Measurements from ENCODE around the gene FOXO6. TPM values are rescaled to one million over a fixed set of nuclear protein-coding genes. Genes with fewer than 3 reads are reported as not detected.

FOXO6 gene
- total RNA-seq, 2 donors from 2014 or later: 0.11 to 0.26 TPM

DNA sequence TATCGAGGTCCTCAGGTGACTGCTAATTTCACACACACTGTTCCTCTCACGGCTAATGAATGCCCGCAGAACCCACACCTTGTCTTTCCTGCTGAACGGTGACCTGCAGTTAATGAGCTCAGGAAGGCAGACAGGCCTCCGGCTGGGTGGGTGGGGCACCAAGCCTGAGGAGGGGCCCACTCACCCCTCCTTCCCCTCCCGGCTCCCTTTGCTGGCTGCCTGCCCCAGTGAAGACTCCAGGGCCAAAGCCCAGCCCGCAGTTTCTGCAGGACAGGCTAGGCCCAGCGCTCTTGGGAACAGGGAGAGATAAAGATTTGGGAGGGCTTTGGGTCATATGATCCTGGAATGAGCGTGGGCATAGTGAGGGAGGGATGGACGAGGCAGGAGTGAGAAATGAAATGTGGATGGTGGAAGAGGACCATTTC is 26.4 kb downstream of the FOXO6 start:
- ATAC-seq (replicated peaks): no peak
- Mint-ChIP-seq H3K36me3 (ENCODE audit: low read depth) (no peaks in the 10 kb centered on the region), H3K4me3 (no peak overlapping the region), H3K27me3 (peaks cover 34% of the 10 kb centered on the region), H3K27ac (no peak overlapping the region), H3K4me1 (peaks cover 4% of the 10 kb centered on the region), H3K9me3 (no peaks in the 10 kb centered on the region)

DNA sequence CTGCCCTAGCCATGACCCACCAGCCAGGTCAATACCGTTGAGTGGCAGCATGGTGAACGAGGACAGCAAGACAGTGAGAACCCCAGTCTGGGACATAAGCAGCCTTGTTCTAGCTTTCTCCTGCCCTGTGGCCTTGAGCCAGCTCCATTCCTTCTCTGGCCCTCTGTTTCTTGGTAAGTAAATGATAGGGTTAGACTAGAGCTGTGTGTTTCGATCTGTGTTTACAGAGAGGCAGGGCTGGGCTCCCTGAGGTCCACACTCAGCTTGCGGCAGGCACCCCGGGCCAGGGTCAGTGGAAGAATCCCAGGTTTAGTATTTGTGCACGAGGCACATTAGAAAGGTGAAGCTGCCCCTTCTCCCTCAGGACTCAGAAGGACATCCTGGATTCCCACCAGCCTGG is 27.3 kb downstream of the FOXO6 start:
- no peaks in the 10 kb centered on the region for H3K36me3 Mint-ChIP-seq (ENCODE audit: low read depth)
- H3K4me3 Mint-ChIP-seq: no peak overlapping the region
- H3K27me3 Mint-ChIP-seq: peaks cover 27% of the 10 kb centered on the region
- ATAC-seq (replicated peaks): no peak
- H3K27ac Mint-ChIP-seq: no peak overlapping the region
- peaks cover 3% of the 10 kb centered on the region for H3K4me1 Mint-ChIP-seq
- no peaks in the 10 kb centered on the region for H3K9me3 Mint-ChIP-seq

DNA sequence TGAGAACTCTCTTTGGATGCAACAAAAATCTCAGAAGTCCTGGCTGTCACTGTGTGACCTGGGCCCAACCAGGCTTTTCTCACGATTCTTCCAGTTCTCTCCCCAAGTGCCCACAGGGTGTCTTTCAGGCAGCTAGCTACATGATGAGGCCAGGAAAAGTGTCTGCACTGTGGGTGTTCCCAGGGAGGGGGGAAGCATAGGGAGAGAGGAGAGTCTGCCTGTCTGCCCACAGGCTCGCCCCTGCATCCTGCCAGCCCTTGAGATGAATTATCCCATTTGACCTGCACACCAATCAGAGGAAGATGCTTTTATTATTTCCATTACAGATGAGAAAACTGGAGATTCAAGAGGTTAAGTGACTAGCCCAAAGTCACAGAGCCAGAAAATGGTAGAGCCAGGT is 27.8 kb downstream of the FOXO6 start:
- no peaks in the 10 kb centered on the region for H3K36me3 Mint-ChIP-seq (ENCODE audit: low read depth)
- no peaks in the 10 kb centered on the region for H3K4me1 Mint-ChIP-seq
- H3K9me3 Mint-ChIP-seq: no peaks in the 10 kb centered on the region
- H3K27me3 Mint-ChIP-seq: peaks cover 23% of the 10 kb centered on the region
- no peak overlapping the region for H3K27ac Mint-ChIP-seq
- no peak overlapping the region for H3K4me3 Mint-ChIP-seq
- no peak for ATAC-seq (replicated peaks)

DNA sequence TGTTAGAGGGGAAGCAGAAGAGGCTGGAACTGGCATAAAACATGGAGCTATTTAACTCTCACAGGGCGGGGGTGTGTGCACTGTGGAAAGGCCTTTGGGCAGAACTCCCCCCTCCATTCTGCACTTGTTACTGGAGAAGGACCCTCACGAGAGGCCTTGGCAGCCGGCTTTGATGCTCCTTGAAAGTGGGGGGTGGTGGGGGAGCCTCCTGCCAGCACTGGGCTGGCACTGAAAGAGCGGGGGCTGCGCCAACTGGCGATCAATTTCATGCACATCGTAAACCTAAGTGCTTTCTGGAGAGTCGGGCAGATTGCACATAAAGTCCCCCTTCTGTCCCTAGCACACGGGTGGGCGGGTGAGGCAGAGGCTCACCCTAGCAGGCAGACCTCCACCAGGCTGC is 28.9 kb downstream of the FOXO6 start:
- Mint-ChIP-seq H3K36me3 (ENCODE audit: low read depth) (no peaks in the 10 kb centered on the region), H3K4me3 (no peak overlapping the region), H3K27me3 (peaks cover 14% of the 10 kb centered on the region), H3K9me3 (no peaks in the 10 kb centered on the region), H3K27ac (no peak overlapping the region), H3K4me1 (no peaks in the 10 kb centered on the region)
- no peak for ATAC-seq (replicated peaks)

DNA sequence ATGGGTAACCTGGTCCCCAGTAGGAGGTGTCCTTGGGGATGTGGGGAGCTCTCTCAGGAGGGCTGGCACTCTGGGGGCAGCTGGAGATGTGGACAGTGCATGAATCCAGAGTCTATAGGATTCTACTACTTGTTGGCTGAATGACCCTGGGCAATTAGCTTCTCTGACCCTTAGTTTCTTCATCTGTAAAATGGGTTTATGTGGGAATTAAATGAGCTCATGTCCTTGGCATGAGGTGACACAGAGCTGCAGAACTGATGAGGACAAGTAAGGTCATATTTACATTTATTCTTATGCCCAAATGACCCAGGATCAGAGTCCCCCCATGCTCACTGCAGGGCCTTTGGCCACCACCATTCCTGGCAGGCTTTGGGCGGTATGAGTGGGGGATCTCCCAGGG is 29.3 kb downstream of the FOXO6 start:
- peaks cover 13% of the 10 kb centered on the region for H3K27me3 Mint-ChIP-seq
- H3K27ac Mint-ChIP-seq: no peak overlapping the region
- H3K9me3 Mint-ChIP-seq: no peaks in the 10 kb centered on the region
- no peaks in the 10 kb centered on the region for H3K4me1 Mint-ChIP-seq
- no peaks in the 10 kb centered on the region for H3K36me3 Mint-ChIP-seq (ENCODE audit: low read depth)
- no peak overlapping the region for H3K4me3 Mint-ChIP-seq
- ATAC-seq (replicated peaks): no peak

GRCh38 chr1:41391834-41392527 is 30.7 kb downstream of the FOXO6 start:
- H3K4me3 Mint-ChIP-seq: no peak overlapping the region
- H3K36me3 Mint-ChIP-seq (ENCODE audit: low read depth): no peaks in the 10 kb centered on the region
- no peak for ATAC-seq (replicated peaks)
- H3K27ac Mint-ChIP-seq: no peak overlapping the region
- H3K27me3 Mint-ChIP-seq: peaks cover 18% of the 10 kb centered on the region
- no peaks in the 10 kb centered on the region for H3K4me1 Mint-ChIP-seq
- no peaks in the 10 kb centered on the region for H3K9me3 Mint-ChIP-seq

- Mint-ChIP-seq H3K27ac (no peak overlapping the region), H3K36me3 (ENCODE audit: low read depth) (no peaks in the 10 kb centered on the region), H3K4me1 (no peaks in the 10 kb centered on the region), H3K27me3 (peaks cover 18% of the 10 kb centered on the region), H3K9me3 (no peaks in the 10 kb centered on the region), H3K4me3 (no peak overlapping the region)
- no peak for ATAC-seq (replicated peaks)
These were observed 31.3 kb downstream of the FOXO6 start for GRCh38 chr1:41392528-41392924.

GRCh38 chr1:41393716-41394368 is 32.6 kb downstream of the FOXO6 start:
- ATAC-seq (replicated peaks): no peak

GRCh38 chr1:41394369-41394744 is 33.1 kb downstream of the FOXO6 start:
- ATAC-seq (replicated peaks): no peak
- Mint-ChIP-seq H3K36me3 (ENCODE audit: low read depth) (no peaks in the 10 kb centered on the region), H3K27me3 (peaks cover 18% of the 10 kb centered on the region), H3K27ac (no peak overlapping the region), H3K4me3 (no peak overlapping the region), H3K9me3 (no peaks in the 10 kb centered on the region), H3K4me1 (no peaks in the 10 kb centered on the region)

More at GRCh38 chr1:41393716-41394368, 32.6 kb downstream of the FOXO6 start:
- H3K36me3 Mint-ChIP-seq (ENCODE audit: low read depth): no peaks in the 10 kb centered on the region
- no peak overlapping the region for H3K27ac Mint-ChIP-seq
- H3K4me3 Mint-ChIP-seq: no peak overlapping the region
- H3K27me3 Mint-ChIP-seq: peaks cover 18% of the 10 kb centered on the region
- H3K4me1 Mint-ChIP-seq: no peaks in the 10 kb centered on the region
- H3K9me3 Mint-ChIP-seq: no peaks in the 10 kb centered on the region

DNA sequence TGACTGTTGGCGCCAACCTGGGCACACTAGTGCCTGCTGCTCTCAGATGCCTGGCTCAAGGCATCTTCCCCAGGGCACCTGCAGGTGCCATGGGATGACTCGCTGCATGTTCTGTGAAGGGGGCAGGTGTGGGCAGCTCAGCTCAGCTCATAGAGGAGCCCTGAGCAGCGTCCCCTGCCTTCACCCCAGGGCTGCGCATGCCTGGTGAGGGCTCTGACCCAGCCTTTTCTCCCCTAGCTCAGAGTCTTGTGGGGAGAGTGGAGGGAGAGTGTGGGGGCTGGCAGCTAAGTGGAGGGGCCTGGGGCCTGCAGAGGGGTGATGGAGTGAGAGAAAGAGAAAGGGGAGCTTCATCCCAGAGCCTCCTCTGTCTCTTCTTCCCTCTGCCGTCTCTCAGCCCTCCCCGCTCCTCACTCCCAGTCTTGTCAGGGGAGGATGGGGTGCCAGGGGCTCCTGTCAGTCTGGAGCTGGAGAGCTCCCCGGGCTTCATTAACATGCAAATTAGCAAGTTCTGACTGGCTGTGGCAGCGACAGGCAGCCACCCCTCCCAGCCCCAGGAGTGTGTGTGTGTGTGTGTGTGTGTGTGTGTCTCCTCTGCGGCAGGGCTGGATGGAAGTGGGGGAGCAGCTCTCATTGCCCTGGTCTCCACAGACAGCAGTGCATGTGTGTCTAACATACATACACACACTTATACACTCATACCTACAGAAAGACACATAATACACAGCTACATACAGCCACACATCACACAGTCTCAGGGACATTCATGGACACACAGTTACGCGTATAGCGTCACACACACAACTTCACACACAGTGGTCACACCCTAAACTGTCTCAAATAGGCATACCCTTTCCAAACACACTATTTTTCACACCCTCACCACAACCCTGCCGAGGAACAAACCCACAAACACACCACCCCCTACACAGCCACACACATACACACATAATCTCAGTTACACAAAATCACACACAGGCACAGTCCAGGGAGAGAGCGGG is 34.0 kb downstream of the FOXO6 start:
- H3K27me3 Mint-ChIP-seq: peaks cover 18% of the 10 kb centered on the region
- H3K36me3 Mint-ChIP-seq (ENCODE audit: low read depth): no peaks in the 10 kb centered on the region
- H3K27ac Mint-ChIP-seq: no peak overlapping the region
- peak; percentile 12 for ATAC-seq (replicated peaks)
- H3K9me3 Mint-ChIP-seq: no peaks in the 10 kb centered on the region
- no peaks in the 10 kb centered on the region for H3K4me1 Mint-ChIP-seq
- no peak overlapping the region for H3K4me3 Mint-ChIP-seq

DNA sequence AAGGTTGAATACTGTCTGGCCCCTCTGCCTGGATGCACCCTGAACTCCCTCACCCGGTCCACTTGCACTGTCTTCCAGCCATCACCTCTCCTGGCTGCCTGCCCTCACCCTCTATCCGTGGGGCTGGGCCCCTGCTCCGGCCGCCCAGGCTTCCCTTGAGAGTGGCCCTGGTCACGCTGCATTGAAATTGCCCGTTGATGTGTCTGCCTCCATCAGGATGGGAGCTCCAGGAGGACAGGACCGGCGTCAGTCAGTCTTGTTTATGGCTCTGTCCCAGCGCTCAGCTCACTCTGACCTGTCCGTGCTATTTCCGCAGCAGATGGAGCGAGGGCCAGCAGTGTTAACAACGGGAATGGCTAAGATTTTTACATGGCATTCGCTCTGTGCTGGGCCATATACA is 34.9 kb downstream of the FOXO6 start:
- Mint-ChIP-seq H3K27ac (no peak overlapping the region), H3K4me1 (no peaks in the 10 kb centered on the region), H3K27me3 (peaks cover 18% of the 10 kb centered on the region), H3K36me3 (ENCODE audit: low read depth) (no peaks in the 10 kb centered on the region), H3K9me3 (no peaks in the 10 kb centered on the region), H3K4me3 (no peak overlapping the region)
- ATAC-seq (replicated peaks): no peak

- Mint-ChIP-seq H3K4me3 (no peak overlapping the region), H3K27ac (no peak overlapping the region), H3K4me1 (no peaks in the 10 kb centered on the region), H3K36me3 (ENCODE audit: low read depth) (no peaks in the 10 kb centered on the region), H3K9me3 (no peaks in the 10 kb centered on the region), H3K27me3 (peaks cover 24% of the 10 kb centered on the region)
- no peak for ATAC-seq (replicated peaks)
These were observed 35.8 kb downstream of the FOXO6 start for GRCh38 chr1:41397020-41397419.

DNA sequence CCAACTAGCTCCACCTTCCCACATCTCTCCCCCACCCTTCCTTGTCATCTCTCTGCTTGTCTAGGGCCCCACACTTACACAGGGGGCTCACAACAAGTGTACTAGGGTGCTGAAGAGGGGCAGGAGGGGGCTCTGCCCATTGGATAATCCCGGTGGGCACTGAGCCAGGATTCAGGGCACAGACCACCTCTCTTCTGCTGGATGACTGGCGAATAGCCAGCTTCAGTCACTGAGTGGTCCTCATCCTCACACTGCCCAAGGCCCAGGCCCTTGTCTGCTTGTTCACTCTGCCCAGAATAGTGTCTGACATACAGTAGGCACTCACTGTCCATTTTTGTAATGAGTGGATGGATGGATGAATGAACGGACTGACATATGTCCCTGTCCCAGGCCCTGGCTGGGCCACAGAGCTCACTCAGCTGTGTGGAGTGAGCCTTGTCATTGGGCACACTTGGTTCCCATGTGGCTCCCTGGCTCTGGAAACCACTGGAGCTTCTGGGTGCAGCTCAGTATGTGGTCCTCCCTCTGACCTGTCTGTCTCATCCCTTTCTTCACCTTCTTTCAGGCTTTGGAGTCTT is 36.6 kb downstream of the FOXO6 start:
- Mint-ChIP-seq H3K4me3 (no peak overlapping the region), H3K27ac (no peak overlapping the region), H3K27me3 (peaks cover 30% of the 10 kb centered on the region), H3K4me1 (no peaks in the 10 kb centered on the region), H3K9me3 (no peaks in the 10 kb centered on the region), H3K36me3 (ENCODE audit: low read depth) (no peaks in the 10 kb centered on the region)
- ATAC-seq (replicated peaks): no peak

DNA sequence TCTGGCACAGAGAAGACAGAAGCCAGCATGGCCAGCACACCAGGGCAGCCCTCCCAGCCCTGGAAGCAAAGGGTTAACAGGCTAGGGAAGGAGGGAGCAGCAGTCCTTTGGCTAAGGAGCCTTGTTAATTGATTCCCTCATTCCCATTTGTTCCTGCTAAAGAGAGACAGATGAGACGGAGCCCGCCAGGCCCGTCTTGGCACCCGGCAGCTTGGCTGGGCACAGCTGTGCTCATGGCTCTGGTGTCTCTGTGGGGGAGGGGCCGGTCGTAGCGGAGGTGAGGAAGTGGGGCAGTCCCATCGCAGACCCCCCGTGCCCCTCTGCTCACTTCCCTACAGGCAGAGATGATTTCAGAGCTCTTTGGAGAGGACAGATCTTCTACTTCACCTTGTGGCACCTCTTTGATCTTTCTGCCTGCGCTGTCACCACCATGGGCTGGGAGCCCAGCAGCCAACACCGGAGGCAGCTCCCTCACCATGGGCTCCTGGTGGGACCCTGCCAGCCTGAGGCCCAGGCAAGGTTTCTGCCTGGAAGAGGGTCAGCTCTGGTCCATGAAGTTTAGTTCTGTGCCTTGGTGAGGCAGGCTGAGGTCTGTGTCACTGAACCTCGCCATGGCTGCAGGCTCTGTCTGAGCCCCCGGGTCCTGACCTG is 38.0 kb downstream of the FOXO6 start:
- Mint-ChIP-seq H3K4me3 (no peak overlapping the region), H3K27ac (no peak overlapping the region), H3K9me3 (no peaks in the 10 kb centered on the region), H3K4me1 (no peaks in the 10 kb centered on the region), H3K27me3 (peaks cover 34% of the 10 kb centered on the region), H3K36me3 (ENCODE audit: low read depth) (no peaks in the 10 kb centered on the region)
- ATAC-seq (replicated peaks): no peak

Measured in activated T-helper 17 cell treated with anti-CD3 and anti-CD28 coated beads, Interleukin-2, amount 50 U/mL, for 72 hours (primary cell).